ENCODE data around the gene HTRA3. TPM values are rescaled to one million over a fixed set of nuclear protein-coding genes. Genes with fewer than 3 reads are reported as not detected.
"Not testable (repeated sequence)": the region's sequence is repeated elsewhere in the genome, so short reads cannot be mapped to it uniquely, and the experiment has no call there.

The HTRA3 gene
- total RNA-seq, 2 donors from 2014 or later, result 33.8 to 124 TPM

DNA sequence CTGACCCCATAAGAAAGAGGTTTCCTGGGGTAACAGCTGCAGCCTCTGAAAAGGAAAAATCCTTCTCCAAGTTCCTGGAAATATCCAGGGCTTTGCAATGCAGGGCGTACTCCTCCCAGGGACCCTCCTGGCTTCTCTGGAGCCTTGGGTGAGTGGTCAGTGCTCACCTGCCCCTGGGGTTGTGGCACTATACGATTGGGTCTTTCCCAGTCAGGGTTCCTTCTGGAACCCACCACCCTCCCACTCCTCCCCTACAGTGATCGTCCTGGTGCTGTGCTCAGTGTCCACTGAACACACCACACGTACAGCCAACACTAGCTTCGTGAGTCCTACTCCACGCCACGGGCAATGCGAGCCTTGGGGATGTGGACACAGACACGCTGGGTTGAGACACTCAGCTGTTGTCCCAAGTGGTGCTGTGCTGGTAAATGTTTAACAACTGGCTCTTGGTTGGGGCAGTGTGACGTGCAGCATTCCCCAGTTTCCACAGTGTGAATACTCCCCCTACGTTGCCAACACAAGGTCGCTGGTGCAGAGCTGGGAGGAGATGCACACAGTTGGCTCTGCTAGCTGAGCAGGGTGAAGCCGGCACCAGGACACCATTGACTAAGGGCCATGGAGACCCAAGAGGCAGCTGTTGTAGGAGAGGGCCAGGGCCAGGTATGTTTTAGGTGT lies 65.4 kb downstream of the HTRA3 start:
- Histone ChIP-seq H3K9me3 (peaks cover 0 to 7% of the 10 kb centered on the region in 2 donors), H3K4me3 (no peak overlapping the region), H3K36me3 (no peaks in the 10 kb centered on the region), H3K4me1 (peaks cover 0 to 22% of the 10 kb centered on the region in 2 donors), H3K27me3 (no peaks in the 10 kb centered on the region), H3K27ac (no peak overlapping the region)
- DNase-seq (ENCODE audit: low spot score), result no peak
- TF ChIP-seq, protein P1, sequence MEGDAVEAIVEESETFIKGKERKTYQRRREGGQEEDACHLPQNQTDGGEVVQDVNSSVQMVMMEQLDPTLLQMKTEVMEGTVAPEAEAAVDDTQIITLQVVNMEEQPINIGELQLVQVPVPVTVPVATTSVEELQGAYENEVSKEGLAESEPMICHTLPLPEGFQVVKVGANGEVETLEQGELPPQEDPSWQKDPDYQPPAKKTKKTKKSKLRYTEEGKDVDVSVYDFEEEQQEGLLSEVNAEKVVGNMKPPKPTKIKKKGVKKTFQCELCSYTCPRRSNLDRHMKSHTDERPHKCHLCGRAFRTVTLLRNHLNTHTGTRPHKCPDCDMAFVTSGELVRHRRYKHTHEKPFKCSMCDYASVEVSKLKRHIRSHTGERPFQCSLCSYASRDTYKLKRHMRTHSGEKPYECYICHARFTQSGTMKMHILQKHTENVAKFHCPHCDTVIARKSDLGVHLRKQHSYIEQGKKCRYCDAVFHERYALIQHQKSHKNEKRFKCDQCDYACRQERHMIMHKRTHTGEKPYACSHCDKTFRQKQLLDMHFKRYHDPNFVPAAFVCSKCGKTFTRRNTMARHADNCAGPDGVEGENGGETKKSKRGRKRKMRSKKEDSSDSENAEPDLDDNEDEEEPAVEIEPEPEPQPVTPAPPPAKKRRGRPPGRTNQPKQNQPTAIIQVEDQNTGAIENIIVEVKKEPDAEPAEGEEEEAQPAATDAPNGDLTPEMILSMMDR (IDR thresholded peaks at IDR 0.05), result no peak

DNA sequence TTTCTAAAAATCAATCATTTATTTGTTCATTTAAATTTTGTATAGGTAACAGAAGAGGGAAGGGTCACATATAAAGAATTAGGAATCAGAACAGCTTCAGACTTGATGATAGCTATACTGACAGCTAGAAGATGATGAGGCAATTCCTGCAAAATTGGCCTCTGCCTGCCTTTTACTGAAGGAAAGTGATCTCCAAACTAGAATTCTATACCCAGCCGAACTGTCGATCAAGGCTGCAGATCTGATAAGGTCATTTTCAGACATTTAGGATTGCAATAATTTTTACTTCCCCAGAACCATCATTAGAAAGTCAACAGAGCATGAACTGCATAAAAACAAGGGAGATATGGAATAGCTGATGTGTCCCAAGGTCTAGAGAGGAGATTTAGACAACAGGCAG lies 66.3 kb downstream of the HTRA3 start:
- H3K4me3 ChIP-seq, result no peak overlapping the region
- H3K27me3 ChIP-seq, result no peaks in the 10 kb centered on the region
- H3K36me3 ChIP-seq, result no peaks in the 10 kb centered on the region
- no peak overlapping the region for H3K27ac ChIP-seq
- peaks cover 0 to 7% of the 10 kb centered on the region in 2 donors for H3K9me3 ChIP-seq
- H3K4me1 ChIP-seq, result peaks cover 0 to 22% of the 10 kb centered on the region in 2 donors
- no peak for DNase-seq (ENCODE audit: low spot score)
- TF ChIP-seq, protein P1 (IDR thresholded peaks at IDR 0.05), result no peak

DNA sequence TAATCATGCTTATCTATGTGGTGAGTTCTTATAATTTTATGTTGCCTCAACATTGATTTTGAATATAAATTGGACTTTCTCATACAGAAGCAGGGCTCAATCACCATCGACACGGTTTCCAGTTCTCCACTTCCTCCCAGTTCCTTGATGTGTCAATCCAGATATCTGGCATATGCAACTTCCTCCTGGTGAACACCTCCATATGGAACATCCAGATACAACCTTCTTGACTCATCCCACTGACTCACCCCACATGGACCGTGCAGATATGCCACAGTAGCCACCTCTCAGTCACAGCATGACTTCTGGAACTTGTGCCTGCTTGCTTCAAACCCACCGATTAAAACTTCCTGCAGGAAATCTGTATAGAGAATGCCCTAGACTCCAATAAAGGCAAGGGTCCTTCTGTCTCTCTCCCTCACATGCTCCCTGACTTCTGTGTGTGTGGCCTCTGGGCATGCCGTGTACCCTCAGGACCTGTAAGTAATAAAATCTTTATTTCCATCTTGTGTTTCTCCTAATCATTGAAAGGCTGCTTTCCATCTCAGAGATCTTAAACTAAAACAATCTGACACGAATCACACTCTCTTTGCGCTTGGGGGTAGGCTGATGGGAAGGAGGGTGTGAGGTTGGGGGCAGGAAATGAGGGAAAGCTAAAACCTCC lies 67.0 kb downstream of the HTRA3 start:
- DNase-seq (ENCODE audit: low spot score), result no peak
- TF ChIP-seq, protein P1 (IDR thresholded peaks at IDR 0.05), result no peak
- no peaks in the 10 kb centered on the region for H3K36me3 ChIP-seq

DNA sequence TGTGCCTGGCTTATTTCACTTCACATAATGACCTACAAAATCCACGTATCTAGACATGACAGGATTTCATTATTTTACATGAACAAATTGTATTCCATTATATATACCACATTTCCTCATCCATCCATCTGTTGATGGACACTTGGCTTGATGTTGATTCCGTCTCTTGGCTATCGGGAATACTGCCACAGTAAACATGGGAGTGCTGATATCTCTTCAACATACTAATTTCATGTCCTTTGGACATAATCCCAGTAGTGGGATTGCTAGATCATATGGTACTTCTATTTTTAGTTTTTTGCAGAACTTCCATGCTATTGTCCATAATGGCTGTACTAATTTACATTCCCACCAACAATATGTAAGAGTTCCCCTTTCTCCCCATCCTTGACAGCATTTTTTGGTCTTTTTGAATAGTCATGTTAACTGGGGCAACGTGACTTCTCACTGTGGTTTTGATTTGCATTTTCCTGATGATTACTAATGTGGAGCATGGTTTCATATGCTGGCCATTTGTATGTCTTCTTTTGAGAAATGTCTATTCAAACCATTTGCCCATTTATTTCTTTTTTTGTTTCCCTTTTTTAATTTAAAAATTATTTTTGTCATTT lies 68.9 kb downstream of the HTRA3 start:
- no peaks in the 10 kb centered on the region for H3K36me3 ChIP-seq
- H3K4me1 ChIP-seq, result peaks cover 0 to 33% of the 10 kb centered on the region in 2 donors
- H3K4me3 ChIP-seq, result no peak overlapping the region
- H3K9me3 ChIP-seq, result peaks cover 0 to 7% of the 10 kb centered on the region in 2 donors
- TF ChIP-seq, protein P1 (IDR thresholded peaks at IDR 0.05), result no peak
- DNase-seq (ENCODE audit: low spot score), result no peak
- H3K27ac ChIP-seq, result no peak overlapping the region
- H3K27me3 ChIP-seq, result no peaks in the 10 kb centered on the region

More for the DNA sequence above, 67.0 kb downstream of the HTRA3 start:
- Histone ChIP-seq H3K27ac (no peak overlapping the region), H3K4me1 (peaks cover 0 to 22% of the 10 kb centered on the region in 2 donors), H3K9me3 (peaks cover 0 to 7% of the 10 kb centered on the region in 2 donors), H3K27me3 (no peaks in the 10 kb centered on the region), H3K4me3 (no peak overlapping the region)

DNA sequence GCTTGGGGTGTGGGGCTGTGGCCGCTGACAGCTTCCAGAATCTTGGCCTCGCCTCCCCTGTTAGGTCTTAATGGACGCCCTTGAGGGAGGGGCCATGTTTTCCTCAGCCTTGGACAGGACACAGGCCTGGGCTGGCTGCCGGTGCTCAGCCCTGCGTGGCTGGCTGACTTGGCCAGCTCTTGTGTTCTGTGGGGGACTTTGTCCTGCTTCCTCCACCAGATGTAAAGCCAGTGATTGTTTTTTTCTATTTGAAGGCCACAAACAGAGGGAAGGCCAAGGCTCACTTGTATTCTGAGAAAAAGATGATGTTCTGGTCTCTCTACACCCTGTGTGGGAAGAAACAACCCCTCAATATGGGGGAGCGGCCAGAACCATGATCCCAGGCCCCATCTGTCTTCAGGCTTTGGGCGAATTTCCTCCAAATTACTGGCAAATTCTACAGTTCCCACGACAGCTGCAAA lies 71.3 kb downstream of the HTRA3 start:
- Histone ChIP-seq H3K9me3 (peaks cover 0 to 7% of the 10 kb centered on the region in 2 donors), H3K27ac (peak overlapping the region; percentile 70 to 82), H3K4me1 (peaks cover 0 to 37% of the 10 kb centered on the region in 2 donors), H3K27me3 (no peaks in the 10 kb centered on the region), H3K36me3 (no peaks in the 10 kb centered on the region), H3K4me3 (no peak overlapping the region)
- TF ChIP-seq, protein P1 (IDR thresholded peaks at IDR 0.05), result no peak
- DNase-seq (ENCODE audit: low spot score), result peak; percentile 87

DNA sequence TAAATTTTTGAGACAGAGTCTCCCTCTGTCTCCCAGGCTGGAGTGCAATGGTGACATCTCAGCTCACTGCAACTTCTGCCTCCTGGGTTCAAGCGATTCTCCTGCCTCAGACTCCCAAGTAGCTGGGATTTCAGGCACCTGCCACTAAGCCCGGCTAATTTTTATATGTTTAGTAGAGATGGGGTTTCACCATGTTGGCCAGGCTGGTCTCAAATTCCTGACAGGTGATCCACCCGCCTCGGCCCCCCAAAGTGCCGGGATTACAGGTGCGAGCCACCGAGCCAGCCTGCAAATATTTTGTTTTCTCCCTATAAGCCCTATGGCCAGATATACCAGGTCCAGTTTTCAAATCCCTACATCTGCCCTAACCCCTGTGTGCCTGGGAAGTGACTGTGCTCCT lies 71.7 kb downstream of the HTRA3 start:
- not testable (repeated sequence) for H3K27me3 ChIP-seq; H3K36me3 ChIP-seq; H3K4me3 ChIP-seq; H3K9me3 ChIP-seq; DNase-seq (ENCODE audit: low spot score)
- H3K27ac ChIP-seq, result peak overlapping the region; percentile 70 to 82
- peaks cover 0 to 40% of the 10 kb centered on the region in 2 donors for H3K4me1 ChIP-seq
